ENCODE measurements around the gene SGK1. TPM values are rescaled to one million over a fixed set of nuclear protein-coding genes. Genes with fewer than 3 reads are reported as not detected.
A peak's percentile ranks its signal among the peaks of the same experiment; 100 is the strongest.

The SGK1 gene
- total and polyA plus RNA-seq, 10 of the 15 experiments (the other 5 are each of a cell fraction or from before 2014, with no cell fraction given): 0.62 to 5.1 (median 2.9) TPM

DNA sequence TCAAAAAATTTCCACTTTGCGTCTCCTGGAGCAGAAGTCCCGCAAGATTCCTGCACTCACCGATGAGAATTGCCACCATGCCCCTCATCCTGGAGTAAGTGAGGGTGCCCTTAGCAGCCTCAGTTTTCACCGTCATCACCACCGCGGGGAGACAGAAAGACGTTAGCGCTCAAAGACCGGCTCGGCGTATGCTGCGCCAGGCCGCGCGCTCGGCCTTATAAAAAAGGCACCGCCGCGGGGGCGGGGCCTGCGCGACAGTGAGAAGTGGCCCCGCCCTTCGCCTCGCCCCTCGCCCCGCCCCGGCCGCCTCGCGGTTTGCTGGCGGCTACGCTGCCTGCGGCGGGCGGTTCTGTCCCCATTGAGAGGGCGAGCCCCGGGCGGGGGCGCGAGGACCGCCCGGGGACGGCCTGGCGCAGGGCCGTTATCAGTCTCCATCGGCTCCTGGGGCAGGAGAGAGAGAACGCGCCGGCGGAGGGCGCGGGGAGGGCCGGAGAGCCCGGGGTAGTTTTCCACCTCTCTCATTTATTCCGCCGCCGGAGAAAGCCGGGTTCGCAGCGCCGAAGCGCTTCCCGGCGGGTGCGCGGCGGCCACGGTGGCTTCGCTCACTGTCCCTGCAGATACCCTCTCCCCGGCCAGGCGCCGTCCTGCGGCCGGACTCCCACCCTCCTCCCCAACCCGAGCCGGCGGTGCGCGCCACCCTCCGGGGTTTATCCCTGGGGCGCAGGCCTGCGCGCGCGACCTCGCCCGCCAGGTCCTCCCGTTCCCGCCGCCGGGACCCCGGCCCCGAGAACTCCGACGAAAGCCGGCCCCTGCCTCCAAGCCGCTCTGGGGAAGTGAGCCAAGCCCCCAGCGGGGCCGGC, 143.0 kb downstream of the SGK1 start (continued):
- TF ChIP-seq NFYA (IDR thresholded peaks at IDR 0.05; ENCODE audit: borderline replicate concordance, low read depth, low read length): no peak
- TF ChIP-seq PAX8 (IDR thresholded peaks at IDR 0.05): no peak
- TF ChIP-seq, protein P1, sequence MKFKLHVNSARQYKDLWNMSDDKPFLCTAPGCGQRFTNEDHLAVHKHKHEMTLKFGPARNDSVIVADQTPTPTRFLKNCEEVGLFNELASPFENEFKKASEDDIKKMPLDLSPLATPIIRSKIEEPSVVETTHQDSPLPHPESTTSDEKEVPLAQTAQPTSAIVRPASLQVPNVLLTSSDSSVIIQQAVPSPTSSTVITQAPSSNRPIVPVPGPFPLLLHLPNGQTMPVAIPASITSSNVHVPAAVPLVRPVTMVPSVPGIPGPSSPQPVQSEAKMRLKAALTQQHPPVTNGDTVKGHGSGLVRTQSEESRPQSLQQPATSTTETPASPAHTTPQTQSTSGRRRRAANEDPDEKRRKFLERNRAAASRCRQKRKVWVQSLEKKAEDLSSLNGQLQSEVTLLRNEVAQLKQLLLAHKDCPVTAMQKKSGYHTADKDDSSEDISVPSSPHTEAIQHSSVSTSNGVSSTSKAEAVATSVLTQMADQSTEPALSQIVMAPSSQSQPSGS (IDR thresholded peaks at IDR 0.05; ENCODE audit: low read length): no peak
- 0 out of 2 replicates have a peak, but pooled peaks have one; percentile 21 for TF ChIP-seq NRF1 (conservative IDR thresholded peaks at IDR 0.05; ENCODE audit: low read depth, low read length)
- peak; percentile 87; the same call in 1 of the 2 replicates for TF ChIP-seq PML (IDR thresholded peaks at IDR 0.05; ENCODE audit: low read length)
- no peak for TF ChIP-seq ZBED1 (IDR thresholded peaks at IDR 0.05; ENCODE audit: borderline replicate concordance)
- TF ChIP-seq TAF1 (IDR thresholded peaks at IDR 0.05; ENCODE audit: borderline replicate concordance, low read depth, low read length): peak; percentile 93
- no peak for TF ChIP-seq EZH2 (IDR thresholded peaks at IDR 0.05; ENCODE audit: borderline replicate concordance, control insufficient read depth, low read depth, low read length)
- TF ChIP-seq SMC3 (IDR thresholded peaks at IDR 0.05; ENCODE audit: borderline replicate concordance, low read length): 0 out of 2 replicates have a peak, but pooled peaks have one; percentile 2
- TF ChIP-seq DPF2 (IDR thresholded peaks at IDR 0.05): peak; percentile 61; the same call in 1 of the 2 replicates
- TF ChIP-seq, protein P2, sequence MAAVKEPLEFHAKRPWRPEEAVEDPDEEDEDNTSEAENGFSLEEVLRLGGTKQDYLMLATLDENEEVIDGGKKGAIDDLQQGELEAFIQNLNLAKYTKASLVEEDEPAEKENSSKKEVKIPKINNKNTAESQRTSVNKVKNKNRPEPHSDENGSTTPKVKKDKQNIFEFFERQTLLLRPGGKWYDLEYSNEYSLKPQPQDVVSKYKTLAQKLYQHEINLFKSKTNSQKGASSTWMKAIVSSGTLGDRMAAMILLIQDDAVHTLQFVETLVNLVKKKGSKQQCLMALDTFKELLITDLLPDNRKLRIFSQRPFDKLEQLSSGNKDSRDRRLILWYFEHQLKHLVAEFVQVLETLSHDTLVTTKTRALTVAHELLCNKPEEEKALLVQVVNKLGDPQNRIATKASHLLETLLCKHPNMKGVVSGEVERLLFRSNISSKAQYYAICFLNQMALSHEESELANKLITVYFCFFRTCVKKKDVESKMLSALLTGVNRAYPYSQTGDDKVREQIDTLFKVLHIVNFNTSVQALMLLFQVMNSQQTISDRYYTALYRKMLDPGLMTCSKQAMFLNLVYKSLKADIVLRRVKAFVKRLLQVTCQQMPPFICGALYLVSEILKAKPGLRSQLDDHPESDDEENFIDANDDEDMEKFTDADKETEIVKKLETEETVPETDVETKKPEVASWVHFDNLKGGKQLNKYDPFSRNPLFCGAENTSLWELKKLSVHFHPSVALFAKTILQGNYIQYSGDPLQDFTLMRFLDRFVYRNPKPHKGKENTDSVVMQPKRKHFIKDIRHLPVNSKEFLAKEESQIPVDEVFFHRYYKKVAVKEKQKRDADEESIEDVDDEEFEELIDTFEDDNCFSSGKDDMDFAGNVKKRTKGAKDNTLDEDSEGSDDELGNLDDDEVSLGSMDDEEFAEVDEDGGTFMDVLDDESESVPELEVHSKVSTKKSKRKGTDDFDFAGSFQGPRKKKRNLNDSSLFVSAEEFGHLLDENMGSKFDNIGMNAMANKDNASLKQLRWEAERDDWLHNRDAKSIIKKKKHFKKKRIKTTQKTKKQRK (IDR thresholded peaks at IDR 0.05; ENCODE audit: low read depth, low read length): no peak
- TF ChIP-seq ETV6 (conservative IDR thresholded peaks at IDR 0.05 in 1 of 2, IDR thresholded peaks at IDR 0.05 in 1 of 2; ENCODE audit: borderline replicate concordance in 1 of 2, low read depth in 1 of 2): no peak
- no peak for TF ChIP-seq MEF2A (IDR thresholded peaks at IDR 0.05; ENCODE audit: insufficient read depth, low read depth, low read length)
- TF ChIP-seq KAT2A (conservative IDR thresholded peaks at IDR 0.05; ENCODE audit: control insufficient read depth, low read depth, low read length): no peak
- 0 out of 2 replicates have a peak, but pooled peaks have one; percentile 26 for TF ChIP-seq BACH1 (IDR thresholded peaks at IDR 0.05; ENCODE audit: borderline replicate concordance)
- no peak for TF ChIP-seq ZNF622 (IDR thresholded peaks at IDR 0.05)
- TF ChIP-seq, protein P3, sequence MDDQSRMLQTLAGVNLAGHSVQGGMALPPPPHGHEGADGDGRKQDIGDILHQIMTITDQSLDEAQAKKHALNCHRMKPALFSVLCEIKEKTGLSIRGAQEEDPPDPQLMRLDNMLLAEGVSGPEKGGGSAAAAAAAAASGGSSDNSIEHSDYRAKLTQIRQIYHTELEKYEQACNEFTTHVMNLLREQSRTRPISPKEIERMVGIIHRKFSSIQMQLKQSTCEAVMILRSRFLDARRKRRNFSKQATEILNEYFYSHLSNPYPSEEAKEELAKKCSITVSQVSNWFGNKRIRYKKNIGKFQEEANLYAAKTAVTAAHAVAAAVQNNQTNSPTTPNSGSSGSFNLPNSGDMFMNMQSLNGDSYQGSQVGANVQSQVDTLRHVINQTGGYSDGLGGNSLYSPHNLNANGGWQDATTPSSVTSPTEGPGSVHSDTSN (IDR thresholded peaks at IDR 0.05; ENCODE audit: insufficient replicate concordance, low read depth, low read length): no peak
- no peak for TF ChIP-seq BRCA1 (IDR thresholded peaks at IDR 0.05; ENCODE audit: low read depth, low read length)
- TF ChIP-seq, protein P4, sequence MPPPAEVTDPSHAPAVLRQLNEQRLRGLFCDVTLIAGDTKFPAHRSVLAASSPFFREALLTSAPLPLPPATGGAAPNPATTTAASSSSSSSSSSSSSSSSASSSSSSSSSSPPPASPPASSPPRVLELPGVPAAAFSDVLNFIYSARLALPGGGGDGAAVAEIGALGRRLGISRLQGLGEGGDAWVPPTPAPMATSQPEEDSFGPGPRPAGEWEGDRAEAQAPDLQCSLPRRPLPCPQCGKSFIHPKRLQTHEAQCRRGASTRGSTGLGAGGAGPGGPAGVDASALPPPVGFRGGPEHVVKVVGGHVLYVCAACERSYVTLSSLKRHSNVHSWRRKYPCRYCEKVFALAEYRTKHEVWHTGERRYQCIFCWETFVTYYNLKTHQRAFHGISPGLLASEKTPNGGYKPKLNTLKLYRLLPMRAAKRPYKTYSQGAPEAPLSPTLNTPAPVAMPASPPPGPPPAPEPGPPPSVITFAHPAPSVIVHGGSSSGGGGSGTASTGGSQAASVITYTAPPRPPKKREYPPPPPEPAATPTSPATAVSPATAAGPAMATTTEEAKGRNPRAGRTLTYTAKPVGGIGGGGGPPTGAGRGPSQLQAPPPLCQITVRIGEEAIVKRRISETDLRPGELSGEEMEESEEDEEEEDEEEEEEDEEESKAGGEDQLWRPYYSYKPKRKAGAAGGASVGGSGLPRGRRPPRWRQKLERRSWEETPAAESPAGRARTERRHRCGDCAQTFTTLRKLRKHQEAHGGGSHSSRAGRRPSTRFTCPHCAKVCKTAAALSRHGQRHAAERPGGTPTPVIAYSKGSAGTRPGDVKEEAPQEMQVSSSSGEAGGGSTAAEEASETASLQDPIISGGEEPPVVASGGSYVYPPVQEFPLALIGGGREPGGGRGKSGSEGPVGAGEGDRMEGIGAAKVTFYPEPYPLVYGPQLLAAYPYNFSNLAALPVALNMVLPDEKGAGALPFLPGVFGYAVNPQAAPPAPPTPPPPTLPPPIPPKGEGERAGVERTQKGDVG (CRISPR knock-in tag; IDR thresholded peaks at IDR 0.05): no peak
